WTC11 (cell line): Measurements from ENCODE around the gene PNPT1.

Experiments used
- ATF2 ChIP-seq: sonication (generic); formaldehyde crosslinking; IDR thresholded peaks from 2 replicates; pipeline ENCODE4 v1.8.1; 2022; ENCODE audit warnings: low read depth, missing genetic modification reagents, borderline replicate concordance
- E2F5 ChIP-seq: sonication (generic); formaldehyde crosslinking; IDR thresholded peaks from 2 replicates; pipeline ENCODE4 v1.8.1; 2022; ENCODE audit warnings: mild to moderate bottlenecking, moderate library complexity, missing genetic modification reagents

DNA sequence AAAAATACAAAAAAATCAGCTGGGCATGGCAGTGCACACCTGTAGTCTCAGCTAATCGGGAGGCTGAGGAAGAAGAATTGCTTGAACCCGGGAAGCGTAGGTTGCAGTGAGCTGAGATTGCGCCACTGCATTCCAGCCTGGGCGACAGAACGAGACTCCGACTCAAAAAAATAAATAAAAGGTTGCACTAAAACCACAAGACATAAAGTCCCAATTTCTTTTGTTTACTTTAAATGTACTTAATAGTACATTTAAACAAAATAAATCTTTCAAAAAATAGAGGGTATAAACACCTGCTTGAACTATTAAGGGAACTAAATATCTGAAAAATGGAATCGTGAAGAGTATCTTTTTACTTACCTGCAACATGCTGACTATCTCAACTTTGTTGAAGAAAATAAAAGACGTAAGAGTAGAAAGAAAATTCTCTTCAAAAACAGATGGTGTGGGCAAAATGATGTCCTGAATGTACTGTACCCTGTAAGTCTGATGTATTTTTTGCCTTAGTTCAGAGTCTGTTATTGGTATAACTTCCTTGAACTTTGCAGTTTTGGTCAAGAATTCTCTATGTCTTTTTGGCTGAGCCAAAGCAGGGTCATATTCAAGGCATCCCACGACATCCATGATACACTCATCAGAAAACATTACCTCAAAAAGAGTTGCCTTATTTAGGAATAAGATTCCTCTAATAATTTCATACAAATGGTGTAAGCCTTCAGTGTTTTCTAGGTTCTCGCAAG is 95.4 kb downstream of the PNPT1 start:
- TF ChIP-seq E2F5 (CRISPR knock-in tag): no peak
- TF ChIP-seq ATF2: no peak
